ENCODE data around the gene SULF2.

DNA sequence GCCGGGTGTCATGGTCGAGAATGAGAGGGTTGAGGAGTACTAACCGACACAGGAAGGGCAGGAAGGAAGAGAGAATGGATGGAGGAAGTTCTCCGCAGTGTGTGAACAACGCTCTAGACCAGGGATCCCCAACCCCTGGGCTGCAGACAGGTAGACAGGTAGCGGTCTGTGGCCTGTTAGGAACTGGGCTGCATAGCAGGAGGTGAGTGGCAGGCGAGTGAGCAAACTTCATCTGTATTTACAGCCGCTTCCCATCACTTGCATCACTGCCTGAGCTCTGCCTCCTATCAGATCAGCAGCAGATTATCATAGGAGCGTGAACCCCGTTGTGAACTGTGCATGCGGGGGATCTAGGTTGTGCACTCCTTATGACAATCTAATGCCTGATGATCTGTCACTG lies 62.0 kb downstream of the SULF2 start:
- TF ChIP-seq POLR2A (IDR thresholded peaks at IDR 0.05; ENCODE audit: borderline replicate concordance, extremely low read depth, insufficient read depth, insufficient read length) (no peak), CTCF (IDR thresholded peaks at IDR 0.05 in 2 of 3, conservative IDR thresholded peaks at IDR 0.05 in 1 of 3; ENCODE audit: borderline replicate concordance in 1 of 3, insufficient read depth in 1 of 3, low read depth in 2 of 3, low read length in 2 of 3) (no peak), TCF7L2 (IDR thresholded peaks at IDR 0.05; ENCODE audit: borderline replicate concordance, extremely low read depth, insufficient read depth, insufficient read length) (no peak), EZH2 (IDR thresholded peaks at IDR 0.05) (no peak), SIN3A (IDR thresholded peaks at IDR 0.05; ENCODE audit: low read depth) (no peak), ZNF274 (IDR thresholded peaks at IDR 0.05; ENCODE audit: low read depth, low read length) (no peak)
- TF ChIP-seq, protein P1, sequence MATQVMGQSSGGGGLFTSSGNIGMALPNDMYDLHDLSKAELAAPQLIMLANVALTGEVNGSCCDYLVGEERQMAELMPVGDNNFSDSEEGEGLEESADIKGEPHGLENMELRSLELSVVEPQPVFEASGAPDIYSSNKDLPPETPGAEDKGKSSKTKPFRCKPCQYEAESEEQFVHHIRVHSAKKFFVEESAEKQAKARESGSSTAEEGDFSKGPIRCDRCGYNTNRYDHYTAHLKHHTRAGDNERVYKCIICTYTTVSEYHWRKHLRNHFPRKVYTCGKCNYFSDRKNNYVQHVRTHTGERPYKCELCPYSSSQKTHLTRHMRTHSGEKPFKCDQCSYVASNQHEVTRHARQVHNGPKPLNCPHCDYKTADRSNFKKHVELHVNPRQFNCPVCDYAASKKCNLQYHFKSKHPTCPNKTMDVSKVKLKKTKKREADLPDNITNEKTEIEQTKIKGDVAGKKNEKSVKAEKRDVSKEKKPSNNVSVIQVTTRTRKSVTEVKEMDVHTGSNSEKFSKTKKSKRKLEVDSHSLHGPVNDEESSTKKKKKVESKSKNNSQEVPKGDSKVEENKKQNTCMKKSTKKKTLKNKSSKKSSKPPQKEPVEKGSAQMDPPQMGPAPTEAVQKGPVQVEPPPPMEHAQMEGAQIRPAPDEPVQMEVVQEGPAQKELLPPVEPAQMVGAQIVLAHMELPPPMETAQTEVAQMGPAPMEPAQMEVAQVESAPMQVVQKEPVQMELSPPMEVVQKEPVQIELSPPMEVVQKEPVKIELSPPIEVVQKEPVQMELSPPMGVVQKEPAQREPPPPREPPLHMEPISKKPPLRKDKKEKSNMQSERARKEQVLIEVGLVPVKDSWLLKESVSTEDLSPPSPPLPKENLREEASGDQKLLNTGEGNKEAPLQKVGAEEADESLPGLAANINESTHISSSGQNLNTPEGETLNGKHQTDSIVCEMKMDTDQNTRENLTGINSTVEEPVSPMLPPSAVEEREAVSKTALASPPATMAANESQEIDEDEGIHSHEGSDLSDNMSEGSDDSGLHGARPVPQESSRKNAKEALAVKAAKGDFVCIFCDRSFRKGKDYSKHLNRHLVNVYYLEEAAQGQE (IDR thresholded peaks at IDR 0.05; ENCODE audit: low read depth) = no peak
- TF ChIP-seq, protein P2, sequence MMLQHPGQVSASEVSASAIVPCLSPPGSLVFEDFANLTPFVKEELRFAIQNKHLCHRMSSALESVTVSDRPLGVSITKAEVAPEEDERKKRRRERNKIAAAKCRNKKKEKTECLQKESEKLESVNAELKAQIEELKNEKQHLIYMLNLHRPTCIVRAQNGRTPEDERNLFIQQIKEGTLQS (IDR thresholded peaks at IDR 0.05) = no peak
- TF ChIP-seq, protein P3, sequence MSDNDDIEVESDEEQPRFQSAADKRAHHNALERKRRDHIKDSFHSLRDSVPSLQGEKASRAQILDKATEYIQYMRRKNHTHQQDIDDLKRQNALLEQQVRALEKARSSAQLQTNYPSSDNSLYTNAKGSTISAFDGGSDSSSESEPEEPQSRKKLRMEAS (IDR thresholded peaks at IDR 0.05) = no peak
